Measurements from ENCODE around the gene RHOA. TPM values are rescaled to one million over a fixed set of nuclear protein-coding genes. Genes with fewer than 3 reads are reported as not detected.
"Not testable (repeated sequence)": the region's sequence is repeated elsewhere in the genome, so short reads cannot be mapped to it uniquely, and the experiment has no call there.

Gene RHOA
- total RNA-seq, 4 donors from 2014 or later = 532 to 825 (median 698) TPM

GRCh38 chr3:49406571-49407565 lies 4.9 kb downstream of the RHOA start:
- TF ChIP-seq POLR2A (IDR thresholded peaks at IDR 0.05) = no peak
- TF ChIP-seq EP300 (IDR thresholded peaks at IDR 0.05) = no peak
- TF ChIP-seq, protein P1, sequence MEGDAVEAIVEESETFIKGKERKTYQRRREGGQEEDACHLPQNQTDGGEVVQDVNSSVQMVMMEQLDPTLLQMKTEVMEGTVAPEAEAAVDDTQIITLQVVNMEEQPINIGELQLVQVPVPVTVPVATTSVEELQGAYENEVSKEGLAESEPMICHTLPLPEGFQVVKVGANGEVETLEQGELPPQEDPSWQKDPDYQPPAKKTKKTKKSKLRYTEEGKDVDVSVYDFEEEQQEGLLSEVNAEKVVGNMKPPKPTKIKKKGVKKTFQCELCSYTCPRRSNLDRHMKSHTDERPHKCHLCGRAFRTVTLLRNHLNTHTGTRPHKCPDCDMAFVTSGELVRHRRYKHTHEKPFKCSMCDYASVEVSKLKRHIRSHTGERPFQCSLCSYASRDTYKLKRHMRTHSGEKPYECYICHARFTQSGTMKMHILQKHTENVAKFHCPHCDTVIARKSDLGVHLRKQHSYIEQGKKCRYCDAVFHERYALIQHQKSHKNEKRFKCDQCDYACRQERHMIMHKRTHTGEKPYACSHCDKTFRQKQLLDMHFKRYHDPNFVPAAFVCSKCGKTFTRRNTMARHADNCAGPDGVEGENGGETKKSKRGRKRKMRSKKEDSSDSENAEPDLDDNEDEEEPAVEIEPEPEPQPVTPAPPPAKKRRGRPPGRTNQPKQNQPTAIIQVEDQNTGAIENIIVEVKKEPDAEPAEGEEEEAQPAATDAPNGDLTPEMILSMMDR (IDR thresholded peaks at IDR 0.05) = no peak
- DNase-seq (ENCODE audit: low spot score in 2 of 2) = no peak
- Histone ChIP-seq H3K27me3 (no peaks in the 10 kb centered on the region), H3K4me1 (peaks cover 0 to 86% (median 33%) of the 10 kb centered on the region in 4 donors), H3K4me3 (no peak overlapping the region), H3K9me3 (no peaks in the 10 kb centered on the region), H3K36me3 (peaks cover 0 to 16% (median 0%) of the 10 kb centered on the region in 3 donors), H3K27ac (peak overlapping the region in 2 of 4 donors; percentile 52 to 97)
- 61 to 62% methylated on average over 17 of the region's 17 CpGs for WGBS, 2 donors

GRCh38 chr3:49405570-49405969 lies 6.2 kb downstream of the RHOA start:
- peaks cover 0 to 98% (median 35%) of the 10 kb centered on the region in 4 donors for H3K4me1 ChIP-seq
- H3K27me3 ChIP-seq; H3K4me3 ChIP-seq; DNase-seq (ENCODE audit: low spot score in 2 of 2); H3K9me3 ChIP-seq: not testable (repeated sequence)
- 47 to 50% methylated on average over 9 of the region's 9 CpGs for WGBS, 2 donors
- H3K27ac ChIP-seq = peak overlapping the region in 2 of 4 donors; percentile 52 to 97
- peaks cover 0 to 16% (median 0%) of the 10 kb centered on the region in 3 donors for H3K36me3 ChIP-seq

GRCh38 chr3:49403891-49404290 lies 7.9 kb downstream of the RHOA start:
- Histone ChIP-seq H3K36me3 (peaks cover 0 to 16% (median 0%) of the 10 kb centered on the region in 3 donors), H3K4me1 (peaks cover 0 to 96% (median 28%) of the 10 kb centered on the region in 4 donors), H3K4me3 (no peak overlapping the region), H3K9me3 (no peaks in the 10 kb centered on the region), H3K27me3 (no peaks in the 10 kb centered on the region), H3K27ac (no peak overlapping the region)
- DNase-seq (ENCODE audit: low spot score in 2 of 2) = no peak
- WGBS, 2 donors = 78 to 90% methylated on average over 5 of the region's 5 CpGs
- TF ChIP-seq, protein P1 (IDR thresholded peaks at IDR 0.05) = no peak
- TF ChIP-seq EP300 (IDR thresholded peaks at IDR 0.05) (no peak), POLR2A (IDR thresholded peaks at IDR 0.05) (no peak)

- H3K9me3 ChIP-seq = no peaks in the 10 kb centered on the region
- 67 to 73% methylated on average over 2 of the region's 2 CpGs for WGBS, 2 donors
- DNase-seq (ENCODE audit: low spot score in 2 of 2) = no peak
- H3K4me1 ChIP-seq = peaks cover 0 to 95% (median 35%) of the 10 kb centered on the region in 4 donors
- no peak overlapping the region for H3K27ac ChIP-seq
- no peak overlapping the region for H3K4me3 ChIP-seq
- no peaks in the 10 kb centered on the region for H3K27me3 ChIP-seq
- no peak for TF ChIP-seq POLR2A (IDR thresholded peaks at IDR 0.05)
- TF ChIP-seq, protein P1 (IDR thresholded peaks at IDR 0.05) = no peak
- TF ChIP-seq EP300 (IDR thresholded peaks at IDR 0.05) = no peak
- H3K36me3 ChIP-seq = peaks cover 0 to 18% (median 0%) of the 10 kb centered on the region in 3 donors
Observed at GRCh38 chr3:49401766-49402165, 10.0 kb downstream of the RHOA start.

- TF ChIP-seq POLR2A (IDR thresholded peaks at IDR 0.05) = no peak
- no peak for DNase-seq (ENCODE audit: low spot score in 2 of 2)
- WGBS, 2 donors = 89 to 91% methylated on average over 3 of the region's 3 CpGs
- H3K27me3 ChIP-seq = no peaks in the 10 kb centered on the region
- no peak overlapping the region for H3K4me3 ChIP-seq
- no peaks in the 10 kb centered on the region for H3K9me3 ChIP-seq
- H3K4me1 ChIP-seq = peaks cover 0 to 87% (median 21%) of the 10 kb centered on the region in 4 donors
- H3K36me3 ChIP-seq = peaks cover 0 to 32% (median 0%) of the 10 kb centered on the region in 3 donors
- peak overlapping the region in 1 of 4 donors; percentile 36 for H3K27ac ChIP-seq
Observed at GRCh38 chr3:49399461-49399860, 12.3 kb downstream of the RHOA start.

DNA sequence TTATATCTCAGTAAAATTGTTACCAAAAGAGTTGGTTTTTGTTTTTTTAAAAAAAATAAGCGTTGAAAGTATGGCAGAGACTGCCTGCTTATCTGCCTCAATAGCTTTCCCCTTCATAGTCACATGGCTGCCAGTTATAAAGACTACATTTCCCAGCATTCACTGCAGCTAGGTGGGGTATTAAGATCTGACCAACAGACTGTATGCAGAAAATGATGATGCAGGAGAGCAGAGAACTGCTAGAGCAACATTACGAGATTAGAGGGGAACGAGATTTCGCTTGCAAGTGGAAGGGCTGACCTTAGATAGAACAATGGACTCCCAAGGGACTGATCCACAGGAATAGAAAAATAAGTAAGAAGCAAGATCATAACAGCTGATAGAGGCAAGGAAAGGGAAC lies 14.3 kb downstream of the RHOA start:
- DNase-seq (ENCODE audit: low spot score in 2 of 2) = peak in 1 of 2 donors; percentile 45
- peak in 1 of 2 donors; percentile 27 for TF ChIP-seq EP300 (IDR thresholded peaks at IDR 0.05)
- TF ChIP-seq, protein P1 (IDR thresholded peaks at IDR 0.05) = no peak
- peaks cover 0 to 27% (median 0%) of the 10 kb centered on the region in 3 donors for H3K36me3 ChIP-seq
- no peak overlapping the region for H3K4me3 ChIP-seq
- H3K9me3 ChIP-seq = no peaks in the 10 kb centered on the region
- 43 to 53% methylated on average over 4 of the region's 4 CpGs for WGBS, 2 donors
- peak overlapping the region in 2 of 4 donors; percentile 46 to 66 for H3K27ac ChIP-seq
- H3K4me1 ChIP-seq = peaks cover 0 to 84% (median 20%) of the 10 kb centered on the region in 4 donors
- H3K27me3 ChIP-seq = no peaks in the 10 kb centered on the region

DNA sequence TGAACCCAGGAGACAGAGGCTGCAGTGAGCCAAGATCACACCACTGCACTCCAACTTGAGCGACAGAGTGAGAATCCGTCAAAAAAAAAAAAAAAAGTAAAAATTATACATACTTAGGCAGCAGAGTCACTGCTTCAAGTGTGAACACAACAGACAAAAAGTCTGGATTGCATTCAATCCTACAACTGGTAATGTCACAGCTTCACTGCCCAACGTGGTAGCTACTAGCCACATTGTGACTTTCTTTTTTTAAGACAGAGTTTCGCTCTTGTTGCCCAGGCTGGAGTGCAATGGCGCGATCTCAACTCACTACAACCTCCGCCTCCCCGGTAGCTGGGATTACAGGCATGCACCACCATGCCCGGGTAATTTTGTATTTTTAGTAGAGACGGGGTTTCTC lies 20.5 kb downstream of the RHOA start:
- not testable (repeated sequence) for H3K27ac ChIP-seq; DNase-seq (ENCODE audit: low spot score in 2 of 2); H3K27me3 ChIP-seq; H3K9me3 ChIP-seq; H3K4me3 ChIP-seq
- Histone ChIP-seq H3K36me3 (peaks cover 0 to 20% (median 0%) of the 10 kb centered on the region in 3 donors), H3K4me1 (peaks cover 0 to 63% (median 6%) of the 10 kb centered on the region in 4 donors)
- 77 to 85% methylated on average over 10 of the region's 10 CpGs for WGBS, 2 donors

All from tibial nerve (tissue), 4 donors.